Measurements from ENCODE around the gene MELTF.

The MELTF gene

GRCh38 chr3:196954832-196955231 lies 74.8 kb downstream of the MELTF start:
- Histone ChIP-seq H3K4me3 (ENCODE audit: low read length) (no peak overlapping the region), H3K9me3 (replicated peaks; ENCODE audit: low read length) (no peaks in the 10 kb centered on the region), H3K4me2 (ENCODE audit: low read length) (no peak overlapping the region), H3K4me1 (ENCODE audit: control insufficient read depth, insufficient read depth, low read length) (no peaks in the 10 kb centered on the region), H3K36me3 (ENCODE audit: insufficient read depth, low read length) (no peaks in the 10 kb centered on the region), H3K9ac (ENCODE audit: low read depth, low read length) (no peak overlapping the region), H3K27me3 (ENCODE audit: control insufficient read depth, insufficient read depth, low read length) (no peaks in the 10 kb centered on the region)

Measured in skeletal muscle satellite cell (primary cell).